AG04449 (cell line): ENCODE results near the gene PBRM1.

Source experiments
- CTCF ChIA-PET: fragments of 350-600 bp; formaldehyde crosslinking; extraction: SDS; loops from one replicate; lab custom pipeline; 2021; ENCODE audit warnings: antibody characterized with exemption; lab: Yijun Ruan, JAX
- POLR2A ChIA-PET: fragments of 400-600, 350-600 bp; formaldehyde crosslinking; extraction: SDS; loops from one replicate; lab custom pipeline; 2020; ENCODE audit warnings: antibody characterized with exemption, inconsistent platforms; lab: Yijun Ruan, JAX
- DNase-seq: peaks from one replicate; pipeline ENCODE4 v3.0.0-alpha.2; 2010; ENCODE audit warnings: low read depth, low spot score
- H3K4me3 ChIP-seq: 2 replicates; pipeline ENCODE4 v1.5.1; 2011; ENCODE audit warnings: low read depth, mild to moderate bottlenecking, control low read depth, low read length
- TF ChIP-seq, protein P1 (sequence below): IDR thresholded peaks from one replicate; pipeline ENCODE4 v1.5.1; 2011; ENCODE audit warnings: mild to moderate bottlenecking, moderate library complexity, low read length, control low read depth, inconsistent platforms; ENCODE audit not compliant: insufficient read depth; ENCODE audit errors: missing control alignments

Gene PBRM1

DNA sequence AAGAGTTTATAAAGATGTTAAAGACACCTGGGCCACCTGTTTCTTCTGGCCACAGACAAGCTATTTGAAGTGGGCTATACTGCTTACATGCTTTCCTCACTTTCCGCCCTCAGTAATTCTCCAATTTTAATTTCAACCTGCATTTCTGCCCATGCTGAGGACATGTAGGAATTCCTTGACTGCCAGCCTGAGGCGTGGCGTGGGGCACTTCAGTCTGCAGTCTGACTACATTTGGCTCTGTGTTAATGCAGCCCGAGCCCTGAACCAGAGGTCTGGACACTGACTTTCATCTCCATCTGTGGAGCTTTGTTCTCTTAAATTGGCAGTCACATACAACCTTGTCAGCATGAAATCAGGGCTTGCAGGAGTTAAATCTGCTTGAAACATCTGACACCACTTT is 140.8 kb downstream of the PBRM1 start:
- TF ChIP-seq, protein P1, sequence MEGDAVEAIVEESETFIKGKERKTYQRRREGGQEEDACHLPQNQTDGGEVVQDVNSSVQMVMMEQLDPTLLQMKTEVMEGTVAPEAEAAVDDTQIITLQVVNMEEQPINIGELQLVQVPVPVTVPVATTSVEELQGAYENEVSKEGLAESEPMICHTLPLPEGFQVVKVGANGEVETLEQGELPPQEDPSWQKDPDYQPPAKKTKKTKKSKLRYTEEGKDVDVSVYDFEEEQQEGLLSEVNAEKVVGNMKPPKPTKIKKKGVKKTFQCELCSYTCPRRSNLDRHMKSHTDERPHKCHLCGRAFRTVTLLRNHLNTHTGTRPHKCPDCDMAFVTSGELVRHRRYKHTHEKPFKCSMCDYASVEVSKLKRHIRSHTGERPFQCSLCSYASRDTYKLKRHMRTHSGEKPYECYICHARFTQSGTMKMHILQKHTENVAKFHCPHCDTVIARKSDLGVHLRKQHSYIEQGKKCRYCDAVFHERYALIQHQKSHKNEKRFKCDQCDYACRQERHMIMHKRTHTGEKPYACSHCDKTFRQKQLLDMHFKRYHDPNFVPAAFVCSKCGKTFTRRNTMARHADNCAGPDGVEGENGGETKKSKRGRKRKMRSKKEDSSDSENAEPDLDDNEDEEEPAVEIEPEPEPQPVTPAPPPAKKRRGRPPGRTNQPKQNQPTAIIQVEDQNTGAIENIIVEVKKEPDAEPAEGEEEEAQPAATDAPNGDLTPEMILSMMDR = no peak
- ChIA-PET POLR2A (interaction anchor here (1.3 kb wide), 1 partner anchor 9 kb away, joined by 9 read pairs; the partner anchor contains the start of gene UQCC5), CTCF (interaction anchor here (1.0 kb wide), 1 partner anchor 10 kb away, joined by 4 read pairs; no protein-coding TSS in a partner anchor)
- H3K4me3 ChIP-seq = no peak overlapping the region
- no peak for DNase-seq

DNA sequence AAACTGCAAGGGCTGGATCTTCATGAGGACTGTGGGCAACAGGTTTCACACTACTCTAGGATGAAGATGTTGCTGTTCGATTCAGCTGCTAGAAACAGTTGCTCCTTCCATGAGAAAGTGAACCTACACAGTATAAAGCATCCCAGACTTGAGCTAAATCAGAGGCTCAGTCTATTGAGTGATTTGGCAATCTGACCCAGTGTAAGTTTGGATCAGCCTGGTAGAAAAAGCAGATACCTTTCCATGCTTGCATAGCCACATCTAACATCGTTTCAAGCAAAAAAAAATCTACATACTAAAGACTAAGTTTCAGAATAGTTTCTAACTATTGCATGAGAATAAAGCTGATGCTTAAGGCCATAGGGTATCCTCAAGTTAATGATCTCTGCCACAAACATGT is 144.7 kb downstream of the PBRM1 start:
- DNase-seq = no peak
- TF ChIP-seq, protein P1 = no peak
- ChIA-PET POLR2A (no interaction called here), CTCF (interaction anchor here (1.2 kb wide), 1 partner anchor 141 kb away, joined by 3 read pairs; no protein-coding TSS in a partner anchor)
- H3K4me3 ChIP-seq = no peak overlapping the region

DNA sequence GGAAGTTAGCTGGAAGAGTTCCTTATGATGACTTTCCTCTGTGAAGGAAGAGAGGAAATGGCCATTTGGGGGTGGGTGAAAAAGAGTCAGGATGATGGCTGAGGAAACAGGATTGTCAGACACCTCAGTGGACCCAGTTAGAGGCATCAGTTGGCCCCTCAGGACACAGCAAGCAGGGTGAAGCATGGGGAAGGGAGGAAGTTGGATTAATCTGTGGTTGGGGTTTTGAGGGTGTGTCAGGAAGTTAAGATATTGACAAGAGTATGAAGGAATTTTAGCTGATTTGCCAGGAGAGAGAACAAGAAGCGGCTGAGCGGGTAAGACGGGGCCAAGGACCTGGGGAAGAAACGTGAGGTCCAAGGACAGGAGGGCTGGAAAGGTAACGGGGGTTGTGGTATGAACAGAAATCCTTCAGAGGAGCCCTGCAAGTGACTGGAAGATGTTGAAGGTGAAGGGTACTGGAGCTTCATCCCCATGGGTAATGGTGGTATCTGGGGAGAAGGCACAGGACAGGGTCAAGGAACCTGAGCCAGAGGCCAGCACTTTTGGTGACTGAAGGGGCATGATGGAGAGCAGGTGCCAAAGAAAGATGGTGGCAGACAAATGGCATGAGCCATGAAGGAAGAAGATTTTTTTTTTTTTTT is 146.6 kb downstream of the PBRM1 start:
- TF ChIP-seq, protein P1 = no peak
- DNase-seq = no peak
- POLR2A ChIA-PET = interaction anchor here (0.7 kb wide), 1 partner anchor 91 kb away, joined by 3 read pairs; no protein-coding TSS in a partner anchor
- CTCF ChIA-PET = no interaction called here
- H3K4me3 ChIP-seq = no peak overlapping the region

DNA sequence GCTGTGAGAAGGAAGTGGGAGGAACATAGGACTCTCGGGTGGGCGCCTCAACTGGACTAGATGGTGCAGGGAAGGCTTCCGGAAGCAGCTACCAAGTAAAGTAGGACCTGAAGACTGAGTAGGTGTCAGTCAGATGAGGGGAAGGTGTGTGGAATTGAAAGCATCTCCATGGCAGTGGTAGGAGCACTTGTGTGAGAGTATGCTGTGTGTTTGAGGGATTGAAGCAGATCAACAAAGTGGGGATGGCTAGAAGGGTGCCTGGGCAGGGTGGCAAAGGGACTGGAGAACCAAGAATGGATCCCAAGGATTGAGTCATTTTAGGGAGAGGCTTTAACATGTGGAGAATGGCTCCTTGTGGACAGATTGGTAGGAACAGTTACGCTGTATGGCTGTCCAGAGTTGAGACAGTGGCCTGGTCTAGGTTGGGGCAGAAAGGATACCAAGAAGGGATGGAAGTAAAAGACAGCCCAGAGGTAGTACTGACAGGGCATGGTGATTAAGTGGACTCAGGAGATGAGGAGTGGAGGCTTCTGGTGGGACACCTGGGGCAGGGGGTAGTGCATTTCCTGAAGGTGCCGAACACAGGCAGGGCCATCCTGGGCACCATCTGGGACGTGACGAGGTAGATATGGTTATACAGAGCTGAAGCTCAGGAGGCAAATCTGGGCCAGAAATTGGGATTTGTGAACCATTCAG is 147.8 kb downstream of the PBRM1 start:
- TF ChIP-seq, protein P1 = no peak
- ChIA-PET POLR2A (interaction anchor here (1.0 kb wide), 1 partner anchor 14 kb away, joined by 3 read pairs; no protein-coding TSS in a partner anchor), CTCF (interaction anchor here (0.9 kb wide), 1 partner anchor 48 kb away, joined by 3 read pairs; no protein-coding TSS in a partner anchor)
- H3K4me3 ChIP-seq = peak overlapping the region; percentile 91
- DNase-seq = no peak

DNA sequence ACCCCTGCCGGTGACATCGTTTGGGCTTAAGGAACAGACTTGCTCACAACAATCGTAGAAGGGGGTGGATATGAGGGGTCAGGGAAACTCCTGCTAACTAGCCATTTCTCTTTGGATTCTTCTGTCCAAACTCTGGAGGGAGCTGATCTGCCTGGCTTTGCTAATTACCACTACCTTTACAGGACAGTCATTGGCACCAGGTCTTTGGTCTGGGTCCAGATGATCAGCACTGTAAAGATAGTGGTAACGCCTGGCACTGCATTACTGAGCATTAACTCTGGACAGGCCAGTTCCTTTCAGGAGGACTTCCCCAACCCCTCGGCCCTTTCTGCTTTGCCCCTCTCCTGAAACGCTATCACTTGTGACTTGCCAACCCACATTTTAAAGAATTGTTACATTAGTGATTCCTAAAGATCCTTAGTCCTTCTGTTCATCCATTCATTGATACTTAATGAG is 148.5 kb downstream of the PBRM1 start:
- TF ChIP-seq, protein P1 = no peak
- H3K4me3 ChIP-seq = peak overlapping the region; percentile 91
- DNase-seq = no peak
- ChIA-PET CTCF (interaction anchor here (0.9 kb wide), 1 partner anchor 48 kb away, joined by 3 read pairs; no protein-coding TSS in a partner anchor), POLR2A (interaction anchor here (1.0 kb wide), 1 partner anchor 15 kb away, joined by 3 read pairs; no protein-coding TSS in a partner anchor)
